Smooth muscle cell of the brain vasculature (primary cell): ENCODE measurements around the gene SYDE1.

Source experiments
- DNase-seq: peaks from one replicate; pipeline ENCODE4 v3.0.0-alpha.2; 2012; ENCODE audit warnings: low read depth, low spot score

Gene SYDE1

GRCh38 chr19:15108845-15109767, 1.9 kb downstream of the SYDE1 start:
- no peak for DNase-seq

- no peak for DNase-seq
Observed at GRCh38 chr19:15109768-15110417, 2.7 kb downstream of the SYDE1 start.

GRCh38 chr19:15110418-15110815, 3.2 kb downstream of the SYDE1 start:
- no peak for DNase-seq

GRCh38 chr19:15111758-15112157, 4.6 kb downstream of the SYDE1 start:
- no peak for DNase-seq

- no peak for DNase-seq
Observed at GRCh38 chr19:15112385-15112784, 5.2 kb downstream of the SYDE1 start.

- DNase-seq, result no peak
Observed at GRCh38 chr19:15113245-15114152, 6.3 kb downstream of the SYDE1 start.

GRCh38 chr19:15114153-15114540, 6.9 kb downstream of the SYDE1 start:
- no peak for DNase-seq

- no peak for DNase-seq
Observed at GRCh38 chr19:15115080-15115479, 7.9 kb downstream of the SYDE1 start.

GRCh38 chr19:15115762-15116615, 8.8 kb downstream of the SYDE1 start:
- DNase-seq, result no peak

GRCh38 chr19:15116856-15117255, 9.7 kb downstream of the SYDE1 start:
- no peak for DNase-seq

GRCh38 chr19:15118248-15118647, 11.0 kb downstream of the SYDE1 start:
- no peak for DNase-seq

GRCh38 chr19:15118789-15119494, 11.7 kb downstream of the SYDE1 start:
- DNase-seq, result no peak

- no peak for DNase-seq
Observed at GRCh38 chr19:15120135-15121026, 13.2 kb downstream of the SYDE1 start.

GRCh38 chr19:15122331-15123030, 15.3 kb downstream of the SYDE1 start:
- no peak for DNase-seq

- no peak for DNase-seq
Observed at GRCh38 chr19:15123031-15123890, 16.1 kb downstream of the SYDE1 start.

- no peak for DNase-seq
Observed at GRCh38 chr19:15123900-15124299, 16.7 kb downstream of the SYDE1 start.

GRCh38 chr19:15124572-15125231, 17.5 kb downstream of the SYDE1 start:
- DNase-seq, result no peak
